GM21515 (cell line): ENCODE data around the gene SLITRK3.
A peak's percentile ranks its signal among the peaks of the same experiment; 100 is the strongest.
"Not testable (repeated sequence)": the region's sequence is repeated elsewhere in the genome, so short reads cannot be mapped to it uniquely, and the experiment has no call there.

ENCODE experiments used
- ATAC-seq: cut with Tn5 transposase; IDR thresholded peaks from one replicate; pipeline ENCODE4 v1.9.1; 2021; ENCODE audit not compliant: unreplicated experiment

Gene SLITRK3

DNA sequence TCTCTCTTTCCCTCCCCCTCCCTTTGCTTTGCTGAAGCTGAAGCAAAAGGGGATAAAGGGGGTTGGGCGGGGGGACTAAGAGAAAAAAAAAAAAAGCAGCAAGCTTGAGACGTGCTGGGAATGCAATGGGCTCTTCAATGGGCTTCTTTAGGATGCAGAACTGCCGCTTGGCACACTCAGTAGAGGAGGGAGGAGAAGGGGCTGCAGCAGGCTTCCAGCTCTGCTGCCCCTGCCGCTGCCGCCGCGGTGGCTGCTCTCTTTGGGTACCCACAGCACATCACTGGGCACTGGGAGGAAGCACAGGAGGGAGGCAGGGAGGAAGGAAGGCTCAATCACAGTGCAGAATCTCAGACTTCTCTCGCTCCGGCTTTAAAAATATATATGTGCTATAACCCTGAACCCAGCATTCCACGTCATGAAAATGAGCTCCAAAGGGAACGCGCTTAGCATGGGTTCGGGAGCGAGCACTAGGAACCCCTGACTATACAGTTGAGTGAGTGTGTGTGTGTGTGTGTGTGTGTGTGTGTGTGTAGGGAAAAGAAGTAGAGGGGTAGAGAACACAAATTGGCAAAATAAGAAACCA, 3.5 kb downstream of the SLITRK3 start:
- ATAC-seq = no peak

GRCh38 chr3:165191491-165191890, 4.7 kb downstream of the SLITRK3 start:
- ATAC-seq = no peak

GRCh38 chr3:165188452-165188851, 7.7 kb downstream of the SLITRK3 start:
- ATAC-seq = no peak

DNA sequence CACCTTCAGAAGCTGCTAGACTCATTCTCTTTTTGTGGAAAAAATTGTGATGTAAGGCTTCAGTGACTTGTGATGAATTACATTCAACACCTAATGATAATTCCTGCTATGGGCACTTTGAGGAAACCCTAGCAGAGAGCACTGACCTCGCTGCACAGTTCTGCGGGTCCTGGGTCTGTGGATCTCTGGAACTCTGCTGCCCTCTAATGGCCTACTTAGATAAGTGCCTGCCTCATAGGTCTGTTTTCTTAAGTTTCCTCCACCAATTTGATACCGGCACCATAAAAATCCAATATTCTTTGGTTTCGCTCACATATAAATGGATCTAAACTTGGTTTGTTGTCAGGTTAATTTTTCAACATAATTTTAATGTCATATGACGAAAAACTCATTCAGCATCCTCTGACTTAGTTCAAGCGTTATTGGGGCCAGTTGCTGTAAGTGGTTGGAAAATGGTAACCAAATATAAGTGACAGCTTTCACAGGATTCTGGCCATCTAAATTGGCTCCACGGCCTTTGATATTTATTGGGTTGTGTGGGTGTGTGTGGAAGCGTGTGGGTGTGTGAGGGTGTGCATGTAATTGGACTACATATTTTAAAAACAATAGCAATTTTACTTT, 10.4 kb downstream of the SLITRK3 start:
- peak; percentile 98 for ATAC-seq

GRCh38 chr3:165181556-165181955, 14.6 kb downstream of the SLITRK3 start:
- ATAC-seq = no peak

GRCh38 chr3:165170236-165170635, 25.9 kb downstream of the SLITRK3 start:
- no peak for ATAC-seq

DNA sequence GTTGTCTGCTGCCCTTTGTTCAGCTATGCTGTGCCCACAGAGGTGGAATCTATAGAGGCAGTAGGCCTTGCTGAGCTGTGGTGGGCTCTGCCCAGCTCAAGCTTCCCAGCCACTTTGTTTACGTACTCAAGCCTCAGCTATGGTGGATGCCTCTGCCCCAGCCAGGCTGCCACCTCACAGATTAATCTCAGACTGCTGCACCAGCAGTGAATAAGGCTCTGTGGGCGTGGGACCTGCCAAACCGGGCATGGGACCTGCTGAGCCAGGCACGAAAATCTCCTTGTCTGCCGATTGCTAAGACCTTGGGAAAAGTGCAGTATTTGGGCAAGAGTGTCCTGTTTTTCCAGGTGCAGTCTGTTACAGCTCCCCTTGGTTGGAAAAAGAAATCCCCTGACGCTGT, 26.8 kb downstream of the SLITRK3 start:
- ATAC-seq = no peak

DNA sequence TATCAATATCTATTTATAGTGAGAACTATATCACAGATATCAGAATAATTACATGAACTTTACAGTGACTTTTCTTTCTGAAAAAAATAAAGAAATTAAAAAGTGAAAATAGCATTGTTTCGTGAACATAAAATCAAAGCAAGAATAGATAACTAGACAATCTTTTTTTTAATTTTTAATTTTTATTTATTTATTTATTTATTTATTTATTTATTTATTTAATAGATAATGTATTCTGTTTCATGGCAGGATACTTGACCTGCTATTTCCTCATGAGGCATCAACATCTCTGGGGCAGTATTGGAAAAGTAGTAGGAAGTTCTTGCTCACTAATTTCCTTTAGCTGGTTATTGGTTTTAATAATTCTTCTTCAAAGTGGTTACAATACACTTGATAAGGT, 33.3 kb downstream of the SLITRK3 start:
- no peak for ATAC-seq

DNA sequence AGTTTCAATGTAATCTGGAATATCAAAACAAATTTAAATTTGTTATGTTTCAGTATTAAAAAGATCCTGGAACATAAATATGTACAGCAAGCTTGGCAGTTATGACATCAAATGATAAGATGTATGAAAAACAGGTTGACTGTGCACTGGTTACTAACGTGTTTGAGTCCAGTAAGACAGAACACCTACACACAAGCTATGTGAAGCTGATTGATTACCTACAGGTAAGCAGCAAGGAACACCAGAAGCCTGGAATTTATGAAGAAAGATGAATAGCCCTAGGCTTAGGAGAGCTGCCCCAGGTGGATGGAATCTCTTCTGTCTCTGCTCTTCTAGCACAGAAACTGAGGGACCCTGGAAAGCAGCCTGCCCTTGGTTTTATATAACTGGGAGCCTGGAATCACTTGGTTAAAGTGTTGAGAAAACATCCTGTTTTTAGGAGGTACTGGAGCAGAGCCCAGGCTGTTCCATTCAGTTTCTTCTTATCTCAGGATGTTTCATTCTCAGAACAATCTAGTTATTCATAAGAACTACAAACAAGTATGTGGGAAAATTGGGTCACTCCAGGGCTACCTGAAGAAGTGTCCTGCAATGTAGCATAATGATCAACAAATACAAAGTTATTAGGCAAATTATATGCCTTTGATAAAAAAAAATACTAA, 36.3 kb downstream of the SLITRK3 start:
- no peak for ATAC-seq

GRCh38 chr3:165158011-165158410, 38.2 kb downstream of the SLITRK3 start:
- ATAC-seq = no peak

DNA sequence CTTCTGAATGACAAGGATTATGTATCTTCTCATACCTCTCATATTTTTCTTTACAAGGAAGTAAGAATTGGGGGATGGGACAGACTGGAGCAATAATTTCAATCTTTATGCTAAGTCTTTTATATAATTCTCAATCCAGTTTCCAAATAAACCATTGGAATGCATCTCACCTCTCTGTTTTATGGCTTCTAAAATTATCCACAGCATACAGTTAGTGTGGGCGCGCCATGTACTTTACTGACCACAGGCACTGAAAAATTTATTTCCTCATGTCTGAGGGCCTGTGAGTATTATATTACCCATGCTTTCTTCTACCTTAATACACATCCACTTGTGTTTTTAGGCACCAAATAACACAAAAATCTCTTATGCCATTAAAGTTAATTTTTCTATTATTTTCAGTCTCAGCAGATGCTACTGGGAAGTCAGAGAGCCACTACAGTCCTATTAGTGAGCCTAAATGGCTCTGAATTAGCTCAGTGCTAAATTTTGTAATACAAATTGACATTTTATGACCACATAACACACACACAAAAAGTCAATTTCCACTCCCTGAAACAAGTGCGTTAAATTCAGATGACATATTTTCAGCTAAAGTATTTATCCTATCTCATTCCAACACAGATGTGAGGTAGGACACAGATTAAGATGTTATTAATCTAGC, 39.3 kb downstream of the SLITRK3 start:
- ATAC-seq = no peak

DNA sequence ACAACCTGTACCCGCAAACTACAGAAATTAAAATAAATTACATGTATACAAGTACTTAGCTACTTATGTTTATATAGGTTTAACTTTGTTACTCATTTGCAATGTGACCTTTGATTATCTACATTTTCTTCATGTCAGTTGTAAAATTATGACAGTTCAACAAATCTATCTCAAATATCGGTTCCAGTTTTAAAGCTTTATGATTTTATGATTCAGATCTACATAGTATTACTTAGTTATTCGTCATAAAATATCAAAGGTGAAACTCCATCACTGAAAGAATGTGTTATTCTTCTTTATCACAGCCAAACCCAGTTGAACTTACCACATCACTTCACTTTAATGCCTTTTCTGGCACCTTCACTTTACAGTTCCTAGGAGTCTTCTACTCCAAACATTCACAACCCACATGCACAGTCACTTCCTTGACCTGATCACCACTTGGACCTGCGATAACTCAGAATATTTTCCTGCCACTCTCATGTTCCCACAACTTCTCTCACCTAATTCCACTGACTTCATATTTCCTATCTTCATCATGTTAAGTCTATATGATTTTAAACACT, 47.2 kb downstream of the SLITRK3 start:
- ATAC-seq = no peak

GRCh38 chr3:165144271-165144670, 51.9 kb downstream of the SLITRK3 start:
- no peak for ATAC-seq

DNA sequence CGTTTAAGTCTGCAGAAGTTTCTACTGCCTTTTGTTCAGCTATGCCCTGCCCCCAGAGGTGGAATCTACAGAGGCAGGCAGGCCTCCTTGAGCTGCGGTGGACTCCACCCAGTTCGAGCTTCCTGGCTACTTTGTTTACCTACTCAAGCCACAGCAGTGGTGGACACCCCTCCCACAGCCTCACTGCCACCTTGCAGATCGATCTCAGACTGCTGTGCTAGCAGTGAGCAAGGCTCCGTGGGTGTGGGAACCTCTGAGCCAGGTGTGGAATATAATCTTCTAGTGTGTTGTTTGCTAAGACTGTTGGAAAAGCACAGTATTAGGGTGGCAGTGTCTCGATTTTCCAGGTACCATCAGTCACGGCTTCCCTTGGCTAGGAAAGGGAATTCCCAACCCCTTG, 56.3 kb downstream of the SLITRK3 start:
- not testable (repeated sequence) for ATAC-seq
